Activated CD4-positive, alpha-beta T cell treated with anti-CD3 and anti-CD28 coated beads, Interleukin-2, amount 50 U/mL, for 16 hours (primary cell): ENCODE data around the gene MARCO.
"Not testable (repeated sequence)": the region's sequence is repeated elsewhere in the genome, so short reads cannot be mapped to it uniquely, and the experiment has no call there.

ENCODE experiments used
- DNase-seq: peaks from one replicate; pipeline ENCODE4 v3.0.0-alpha.2; 2020

Gene MARCO

DNA sequence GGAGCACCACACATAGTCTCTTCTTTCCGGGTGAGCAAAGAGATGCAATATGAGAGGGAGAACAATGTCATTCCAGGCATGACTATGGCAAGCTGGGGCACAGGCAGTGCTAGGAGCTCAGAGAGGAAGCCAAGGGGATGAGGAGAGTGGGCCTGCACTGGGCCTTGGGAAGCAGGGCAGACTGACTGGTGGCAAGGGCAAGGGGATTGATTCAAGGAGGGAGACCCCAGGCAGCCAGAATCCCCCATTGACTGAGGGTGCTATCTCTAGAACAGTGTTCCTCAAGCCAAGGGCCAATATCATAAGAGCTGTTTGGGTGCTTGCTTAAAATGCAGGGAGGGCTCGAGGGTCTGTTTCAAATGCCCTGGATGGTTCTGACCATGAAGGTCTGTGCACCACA lies 36.1 kb downstream of the MARCO start:
- DNase-seq = no peak

DNA sequence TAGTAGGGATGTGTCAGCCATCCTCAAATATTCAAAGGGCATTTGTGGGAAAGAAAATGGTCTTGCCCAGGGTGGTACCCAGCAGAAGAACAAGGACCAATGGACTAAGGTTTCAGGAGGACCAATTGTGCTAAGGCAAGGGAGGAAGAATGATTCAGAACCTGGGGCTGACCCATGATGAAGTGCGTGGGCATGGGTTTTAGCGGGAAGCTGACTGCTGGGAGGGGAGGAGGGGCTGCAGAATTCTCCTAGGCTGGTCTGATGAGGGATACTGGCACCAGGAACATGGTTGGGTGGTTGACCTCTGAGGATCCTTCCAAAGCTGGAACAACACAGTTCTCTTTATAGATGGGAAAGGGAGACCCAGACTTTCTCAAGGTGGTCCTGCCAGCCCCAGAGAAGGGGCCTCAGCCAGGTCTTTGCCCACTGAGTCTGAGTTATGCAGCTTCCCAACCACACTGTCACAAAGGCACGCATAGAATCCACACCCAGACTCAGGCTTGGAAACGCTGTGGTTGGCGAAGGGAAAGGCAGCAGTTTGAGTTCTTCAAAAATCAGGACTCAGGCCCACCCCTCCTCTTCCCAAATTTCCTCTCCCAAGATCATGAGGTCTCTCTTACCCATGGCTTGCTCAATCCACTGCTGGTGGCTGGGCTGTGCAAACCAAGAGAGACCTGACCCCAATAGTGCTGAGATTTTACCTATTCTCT lies 37.3 kb downstream of the MARCO start:
- DNase-seq = no peak

DNA sequence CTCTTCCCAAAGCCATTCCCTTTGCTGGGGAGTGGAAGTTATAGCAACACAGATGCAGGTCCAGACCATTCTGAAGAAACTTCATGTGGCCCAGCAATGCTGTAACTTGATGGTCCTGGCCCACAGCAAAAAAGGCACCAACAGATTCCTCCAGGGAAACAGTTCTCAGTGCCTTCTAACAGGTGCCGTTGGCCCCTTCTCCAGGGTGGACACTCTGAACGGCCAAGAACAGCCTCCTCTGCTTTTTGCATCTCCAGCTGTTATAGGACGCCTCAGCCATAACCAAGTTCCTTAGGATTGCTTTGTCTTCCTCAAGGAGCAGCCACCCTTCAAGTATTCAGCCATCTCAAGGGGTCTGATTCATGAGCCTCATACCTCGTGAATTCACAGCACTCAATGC lies 38.0 kb downstream of the MARCO start:
- no peak for DNase-seq

DNA sequence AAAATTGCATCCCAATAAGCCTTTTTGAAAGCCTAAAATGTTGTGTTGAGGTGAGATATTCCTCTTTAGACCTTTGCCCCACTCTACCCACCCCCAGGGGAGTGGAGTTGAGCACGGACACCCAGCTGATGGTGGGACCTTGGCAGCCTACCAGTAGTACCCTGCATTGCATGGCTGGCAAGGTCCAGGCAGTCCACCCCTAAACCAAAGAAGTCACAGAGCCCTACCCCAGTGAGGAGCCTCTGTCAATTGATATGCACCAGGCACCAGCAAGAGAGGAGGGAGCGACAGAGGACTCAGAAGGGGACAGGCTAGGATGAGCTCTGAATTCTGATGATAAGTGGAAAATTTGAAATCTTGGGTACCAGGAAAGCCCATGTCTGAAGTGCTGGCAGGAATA lies 38.6 kb downstream of the MARCO start:
- DNase-seq = no peak

DNA sequence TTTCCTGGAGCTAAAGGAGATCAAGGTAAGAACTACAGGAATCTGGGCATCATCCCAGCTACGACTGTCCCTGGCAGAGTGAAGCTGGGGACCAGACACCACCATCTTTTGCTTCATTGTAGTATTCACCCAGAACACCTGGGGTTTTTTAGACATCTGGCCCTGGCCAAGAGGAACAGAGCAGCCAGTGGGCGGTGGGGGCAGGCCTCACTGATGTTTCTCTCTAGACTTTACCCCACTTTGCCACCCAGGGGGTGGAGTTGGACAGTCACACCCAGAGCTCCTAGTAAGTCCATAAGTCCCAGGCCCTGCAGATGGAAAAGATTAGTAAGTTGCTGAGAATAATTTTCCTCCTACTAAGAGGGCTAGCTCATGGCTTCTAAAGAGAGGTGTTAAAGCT lies 39.6 kb downstream of the MARCO start:
- no peak for DNase-seq

- DNase-seq = no peak
Measured at GRCh38 chr2:118982039-118982438, 40.0 kb downstream of the MARCO start.

GRCh38 chr2:118983133-118983532 lies 41.1 kb downstream of the MARCO start:
- no peak for DNase-seq

DNA sequence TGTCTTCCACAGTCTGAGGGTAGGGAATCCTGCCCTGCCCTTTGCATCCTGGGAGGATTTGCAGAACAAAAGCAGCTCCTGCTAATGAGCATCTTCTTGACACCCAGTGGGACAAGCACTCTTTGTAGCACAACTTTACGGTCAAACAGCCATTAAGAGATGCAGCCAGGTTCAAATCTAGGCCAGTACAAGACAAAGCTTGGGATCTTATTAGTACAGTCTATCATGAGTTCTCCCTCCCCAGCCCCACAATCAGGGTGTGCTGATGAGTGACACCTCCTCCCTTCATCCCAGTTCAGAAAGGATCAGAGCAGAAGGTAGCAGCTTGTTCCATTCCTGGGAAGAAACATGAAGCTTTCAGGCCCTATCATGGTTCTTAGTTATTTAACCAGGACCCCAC lies 41.9 kb downstream of the MARCO start:
- no peak for DNase-seq

DNA sequence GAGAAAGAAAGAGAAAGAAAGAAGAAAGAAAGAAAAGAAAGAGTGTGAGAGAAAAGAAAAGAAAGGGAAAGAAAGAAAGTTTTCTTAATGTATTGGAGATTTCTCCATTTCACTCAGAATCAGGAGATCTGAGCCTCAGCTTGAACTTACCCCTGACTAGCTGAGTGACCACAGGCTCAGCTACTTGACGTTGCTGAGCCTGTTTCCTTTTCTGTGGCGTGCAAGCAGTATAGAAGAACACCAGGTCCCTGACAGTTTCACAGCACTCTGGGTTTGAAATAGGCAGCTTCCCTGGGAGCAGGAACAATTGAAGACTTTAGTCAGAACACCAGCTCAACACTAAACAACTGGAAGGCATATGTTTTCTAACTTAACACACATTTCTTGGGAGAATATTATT lies 44.7 kb downstream of the MARCO start:
- DNase-seq = no peak

- no peak for DNase-seq
Measured at GRCh38 chr2:118987886-118988285, 45.9 kb downstream of the MARCO start.

DNA sequence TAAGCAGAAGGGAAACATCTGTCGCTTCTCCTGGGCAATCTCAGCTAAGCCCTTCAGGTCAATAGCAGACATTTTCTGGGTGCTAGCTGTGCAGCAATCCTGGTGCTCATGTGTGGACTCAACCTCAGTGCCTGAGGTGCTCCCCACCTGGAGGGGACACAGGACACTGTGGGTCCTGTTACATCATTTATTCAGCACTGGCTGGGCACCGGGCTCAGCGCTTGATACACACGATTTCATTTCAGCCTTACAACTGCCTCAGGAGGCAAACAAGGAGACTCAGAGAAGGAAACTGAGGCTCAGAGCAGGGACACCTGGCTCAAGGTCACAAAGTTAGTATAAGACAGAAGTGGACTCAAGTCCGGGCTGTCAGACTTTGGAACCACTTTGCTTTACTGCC lies 46.7 kb downstream of the MARCO start:
- DNase-seq = no peak

DNA sequence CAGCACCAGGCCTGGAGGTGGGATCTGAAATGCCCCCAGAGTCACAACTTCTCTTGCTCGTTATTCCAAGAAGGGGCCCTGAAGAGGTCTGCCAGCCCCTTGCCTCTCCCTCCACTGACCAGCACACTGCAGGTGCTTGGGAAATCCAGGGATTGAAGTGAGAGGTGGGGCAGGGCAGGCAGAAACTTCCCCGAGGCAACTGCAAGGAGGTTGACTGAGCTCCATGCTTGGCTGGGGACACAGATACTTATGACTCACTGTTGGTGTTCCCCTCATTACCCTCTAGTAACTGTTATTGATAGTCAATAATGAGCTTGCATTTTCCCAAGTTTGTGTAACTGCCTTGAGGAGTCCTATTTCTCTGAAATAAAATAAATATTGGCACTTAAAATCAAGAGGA lies 47.5 kb downstream of the MARCO start:
- DNase-seq = no peak

- no peak for DNase-seq
Measured at GRCh38 chr2:118990757-118991545, 49.0 kb downstream of the MARCO start.

GRCh38 chr2:118991554-118991953 lies 49.6 kb downstream of the MARCO start:
- DNase-seq = no peak

GRCh38 chr2:118992740-118993391 lies 50.9 kb downstream of the MARCO start:
- DNase-seq = peak; percentile 40

GRCh38 chr2:118993392-118993752 lies 51.4 kb downstream of the MARCO start:
- no peak for DNase-seq

DNA sequence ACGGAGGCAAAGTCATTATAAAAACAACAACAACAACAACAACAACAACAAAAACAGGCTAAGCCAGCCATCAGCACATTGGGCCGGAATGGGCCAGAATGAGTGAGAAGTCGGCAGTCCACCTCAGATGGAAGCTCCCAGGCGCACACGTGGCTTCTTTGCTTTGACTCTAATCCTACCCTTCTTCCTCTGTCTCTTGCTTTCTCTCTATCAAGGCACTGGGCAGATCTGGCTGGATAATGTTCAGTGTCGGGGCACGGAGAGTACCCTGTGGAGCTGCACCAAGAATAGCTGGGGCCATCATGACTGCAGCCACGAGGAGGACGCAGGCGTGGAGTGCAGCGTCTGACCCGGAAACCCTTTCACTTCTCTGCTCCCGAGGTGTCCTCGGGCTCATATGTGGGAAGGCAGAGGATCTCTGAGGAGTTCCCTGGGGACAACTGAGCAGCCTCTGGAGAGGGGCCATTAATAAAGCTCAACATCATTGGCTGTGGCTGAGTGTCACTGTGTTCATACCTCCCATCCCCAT lies 52.2 kb downstream of the MARCO start:
- no peak for DNase-seq

GRCh38 chr2:118994778-118995177 lies 52.8 kb downstream of the MARCO start:
- no peak for DNase-seq

- DNase-seq = not testable (repeated sequence)
Measured at GRCh38 chr2:119003856-119004255, 61.9 kb downstream of the MARCO start.

DNA sequence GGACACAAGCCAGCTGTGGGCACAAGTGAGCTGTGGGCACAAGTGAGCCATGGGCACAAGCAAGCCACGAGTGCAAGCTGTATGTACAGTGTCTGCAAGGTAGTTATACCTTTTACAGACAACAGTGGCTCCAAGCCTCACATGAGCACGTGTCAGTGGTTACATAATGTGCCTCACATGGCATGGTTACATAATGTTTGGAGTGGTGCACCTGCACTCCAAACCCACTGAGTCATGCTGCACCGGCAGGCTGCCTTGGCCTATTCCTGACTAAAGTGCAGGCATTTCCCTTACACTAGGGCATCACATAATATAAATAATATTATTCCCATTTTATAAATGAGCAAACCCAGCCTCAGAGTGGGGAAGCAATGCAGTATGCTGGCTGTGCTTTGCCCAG lies 62.6 kb downstream of the MARCO start:
- no peak for DNase-seq

- no peak for DNase-seq
Measured at GRCh38 chr2:119005051-119005450, 63.1 kb downstream of the MARCO start.

- DNase-seq = no peak
Measured at GRCh38 chr2:119005555-119005954, 63.6 kb downstream of the MARCO start.

DNA sequence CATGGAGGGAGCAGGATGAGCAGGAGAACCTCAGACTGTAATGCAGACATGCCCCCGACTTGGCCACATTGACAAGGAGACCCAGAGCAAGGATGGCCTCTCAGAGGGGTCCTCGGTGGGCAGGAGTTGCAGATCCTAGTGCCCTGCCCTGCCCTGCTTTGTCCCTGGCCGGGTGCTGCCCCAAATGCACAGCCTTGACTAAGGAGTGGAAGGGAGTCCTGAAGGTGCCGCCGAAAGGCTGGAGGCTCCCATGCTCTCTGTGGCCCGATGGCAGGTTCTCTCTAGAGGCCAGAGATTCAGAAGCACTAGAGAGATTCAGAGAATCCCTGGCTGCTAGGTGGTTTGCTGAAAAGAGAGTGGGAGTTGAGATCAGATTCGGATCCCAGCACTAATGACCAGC lies 64.4 kb downstream of the MARCO start:
- no peak for DNase-seq

DNA sequence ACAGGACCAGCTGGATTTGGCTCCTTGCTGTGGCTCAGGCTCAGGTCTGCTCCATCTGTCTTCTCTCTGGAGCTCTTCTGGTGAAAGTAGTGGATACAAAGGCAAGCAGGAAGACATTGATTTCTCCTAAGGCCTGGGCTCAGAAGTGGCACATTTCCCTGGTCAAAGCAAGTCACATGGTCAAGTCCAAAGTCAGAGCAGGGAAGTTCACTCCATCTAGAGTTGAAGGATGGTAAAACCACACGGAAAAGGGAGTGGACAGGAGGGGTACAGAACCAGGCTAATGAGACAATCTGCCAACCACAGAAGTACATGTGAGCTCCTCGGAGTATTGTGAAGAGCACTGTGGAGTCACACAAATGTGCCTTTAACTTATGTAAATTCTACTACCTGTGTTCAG lies 66.1 kb downstream of the MARCO start:
- no peak for DNase-seq
